HCT116 (cell line): ENCODE data around the gene KRCC1. TPM values are rescaled to one million over a fixed set of nuclear protein-coding genes. Genes with fewer than 3 reads are reported as not detected.

Experiments used
- ATAC-seq: fragments of 200-7000 bp; cut with Tn5 transposase; 2 replicates; pipeline ENCODE4 v1.9.1; 2020; ENCODE audit warnings: mild to moderate bottlenecking, moderate library complexity
- BruUV-seq: library from RNA; stranded (reverse); fragments of 400-500 nt; replicated peaks from 2 replicates; lab custom pipeline; 2021; lab: Mats Ljungman, UMichigan
- CTCF ChIA-PET: fragments of 300-600 bp; sonication (Branson Sonifier 250); formaldehyde crosslinking; loops from one replicate; lab custom pipeline; 2021; ENCODE audit warnings: antibody characterized with exemption; lab: Charles Lee
- POLR2A ChIA-PET: fragments of 300-600, 350-600 bp; sonication (Branson Sonifier 250); formaldehyde crosslinking; loops from one replicate; lab custom pipeline; 2021; ENCODE audit warnings: antibody characterized with exemption; lab: Charles Lee
- RAD21 ChIA-PET, 2 experiments: fragments of 300-600 bp; sonication (Branson Sonifier 250); formaldehyde crosslinking; loops; one replicate each; lab custom pipeline; 2023; ENCODE audit warnings: low total read pairs in 2 of 2; ENCODE audit not compliant: uncharacterized antibody in 2 of 2, unreplicated experiment in 2 of 2, low non-redundant PET in 1 of 2; lab: Charles Lee
- DNase-seq: peaks from one replicate; pipeline ENCODE4 v3.0.0-alpha.2; 2010; ENCODE audit warnings: low read depth, low spot score
- H2AFZ ChIP-seq: fragments of 200-600 bp; shearing (Covaris generic), sonication (generic); 2 replicates; pipeline ENCODE4 v1.6.1; 2017; ENCODE audit warnings: low read depth, mixed run types, mixed read lengths, antibody characterized with exemption, low read length; ENCODE audit not compliant: poor library complexity, severe bottlenecking
- H3K27ac ChIP-seq: 2 replicates; pipeline ENCODE4 v1.5.1; 2012; ENCODE audit warnings: low read depth, low read length
- H3K27me3 ChIP-seq: fragments of 200-600 bp; sonication (generic); 2 replicates; pipeline ENCODE4 v1.6.1; 2016; ENCODE audit warnings: mixed run types, low read length, mixed read lengths; ENCODE audit not compliant: insufficient read depth
- H3K36me3 ChIP-seq, 2 experiments: fragments of 200-500 bp in 1 of 2; fragments of 200-600 bp in 1 of 2; sonication (Bioruptor generic) in 1 of 2; sonication (generic) in 1 of 2; 2 replicates each; pipeline versions ENCODE4 v1.5.1 to v1.6.1; 2014 to 2016; ENCODE audit warnings: low read length in 2 of 2, inconsistent platforms in 1 of 2, mixed read lengths in 1 of 2, mixed run types in 1 of 2; ENCODE audit not compliant: insufficient read depth in 2 of 2, control insufficient read depth in 1 of 2
- H3K4me1 ChIP-seq, 2 experiments: fragments of 200-600 bp in 1 of 2; sonication (generic) in 1 of 2; 2 replicates each; pipeline versions ENCODE4 v1.5.1 to v1.6.1; 2012 to 2017; ENCODE audit warnings: low read length in 2 of 2, inconsistent platforms in 1 of 2, mild to moderate bottlenecking in 1 of 2, mixed read lengths in 1 of 2, mixed run types in 1 of 2, moderate library complexity in 1 of 2; ENCODE audit not compliant: insufficient read depth in 2 of 2, control insufficient read depth in 1 of 2
- H3K4me2 ChIP-seq: fragments of 200-600 bp; sonication (generic); 2 replicates; pipeline ENCODE4 v1.6.1; 2017; ENCODE audit warnings: mixed run types, low read length, mixed read lengths
- H3K4me3 ChIP-seq, 2 experiments: fragments of 200-600 bp in 1 of 2; sonication (generic) in 1 of 2; replicated peaks in 1 of 2; 2 replicates each; pipeline ENCODE4 v1.5.1; 2011 to 2016; ENCODE audit warnings: low read length in 2 of 2, control low read depth in 1 of 2, low read depth in 1 of 2, mild to moderate bottlenecking in 1 of 2, mixed read lengths in 1 of 2, mixed run types in 1 of 2
- H3K79me2 ChIP-seq: fragments of 200-600 bp; sonication (generic); 2 replicates; pipeline ENCODE4 v1.6.1; 2017; ENCODE audit warnings: mild to moderate bottlenecking, mixed run types, low read length, moderate library complexity, mixed read lengths; ENCODE audit not compliant: insufficient read depth
- H3K9ac ChIP-seq: fragments of 200-600 bp; sonication (generic); 2 replicates; pipeline ENCODE4 v1.6.1; 2016; ENCODE audit warnings: low read length, mixed read lengths
- H3K9me2 ChIP-seq: fragments of 200-600 bp; sonication (generic), shearing (Covaris generic); 2 replicates; pipeline ENCODE4 v1.6.1; 2017; ENCODE audit warnings: mixed run types, mild to moderate bottlenecking, moderate library complexity; ENCODE audit not compliant: insufficient read depth
- H3K9me3 ChIP-seq, 2 experiments: fragments of 200-500 bp in 1 of 2; fragments of 200-600 bp in 1 of 2; sonication (Bioruptor generic) in 1 of 2; sonication (generic) in 1 of 2; 2 replicates each; pipeline ENCODE4 v1.6.1; 2014 to 2017; ENCODE audit warnings: low read length in 2 of 2, mixed read lengths in 2 of 2, inconsistent platforms in 1 of 2, low read depth in 1 of 2, mild to moderate bottlenecking in 1 of 2, mixed run types in 1 of 2, moderate library complexity in 1 of 2; ENCODE audit not compliant: control insufficient read depth in 1 of 2, insufficient read depth in 1 of 2
- H4K20me1 ChIP-seq: fragments of 200-600 bp; sonication (generic), shearing (Covaris generic); 2 replicates; pipeline ENCODE4 v1.6.1; 2017; ENCODE audit warnings: mixed run types, mild to moderate bottlenecking, moderate library complexity; ENCODE audit not compliant: insufficient read depth
- CTCF ChIP-seq, 3 experiments: fragments of 200-600 bp in 1 of 3; sonication (generic) in 1 of 3; IDR thresholded peaks in 2 of 3; conservative IDR thresholded peaks in 1 of 3; 2 replicates each; pipeline ENCODE4 v1.5.1; 2012 to 2017; ENCODE audit warnings: low read depth in 2 of 3, low read length in 2 of 3, antibody characterized with exemption in 1 of 3, borderline replicate concordance in 1 of 3, control low read depth in 1 of 3, mild to moderate bottlenecking in 1 of 3, mixed read lengths in 1 of 3, mixed run types in 1 of 3, moderate library complexity in 1 of 3; ENCODE audit not compliant: insufficient read depth in 1 of 3
- EGR1 ChIP-seq: IDR thresholded peaks from 2 replicates; pipeline ENCODE4 v1.6.1; 2012; ENCODE audit warnings: low read depth
- ELF1 ChIP-seq: IDR thresholded peaks from 2 replicates; pipeline ENCODE4 v1.6.1; 2012; ENCODE audit warnings: low read depth, borderline replicate concordance
- EZH2phosphoT487 ChIP-seq: fragments of 200-600 bp; IDR thresholded peaks from 2 replicates; pipeline ENCODE4 v1.6.1; 2018; ENCODE audit warnings: antibody characterized with exemption, borderline replicate concordance
- POLR2AphosphoS5 ChIP-seq: IDR thresholded peaks from 2 replicates; pipeline ENCODE4 v1.6.1; 2011; ENCODE audit warnings: mild to moderate bottlenecking, low read depth, low read length, moderate library complexity
- TCF7L2 ChIP-seq: IDR thresholded peaks from 2 replicates; pipeline ENCODE4 v1.7.0; 2011; ENCODE audit warnings: borderline replicate concordance, inconsistent platforms; ENCODE audit not compliant: insufficient read depth, insufficient read length; ENCODE audit errors: extremely low read depth
- ZFX ChIP-seq: fragments of 450-650 bp; IDR thresholded peaks from 2 replicates; pipeline ENCODE4 v1.6.1; 2017
- intact Hi-C: fragments of 100-400 bp; cut with micrococcal nuclease; formaldehyde crosslinking; loops from 2 replicates; pipeline ENCODE4 v1.10.0; 2022
- total RNA-seq: library from RNA; stranded (reverse); gene quantifications from one replicate; pipeline ENCODE4 v1.2.1, GENCODE V29; 2021; ENCODE audit not compliant: unreplicated experiment

The KRCC1 gene
- total RNA-seq, 1 experiment from 2014 or later, result 5.8 TPM

- ChIA-PET POLR2A (no interaction called here), RAD21 (no interaction called here), CTCF (no interaction called here)
- BruUV-seq, result no TSS peak
- intact Hi-C loops, result no loop called here
- Histone ChIP-seq H3K79me2 (no peaks in the 10 kb centered on the region), H3K9me3 (no peaks in the 10 kb centered on the region), H4K20me1 (no peaks in the 10 kb centered on the region), H3K27me3 (no peaks in the 10 kb centered on the region), H3K4me1 (no peaks in the 10 kb centered on the region), H3K4me2 (no peak overlapping the region), H3K9me2 (no peaks in the 10 kb centered on the region), H3K36me3 (no peaks in the 10 kb centered on the region), H3K9ac (no peak overlapping the region), H3K27ac (no peak overlapping the region), H3K4me3 (no peak overlapping the region), H2AFZ (no peak overlapping the region)
- no peak for DNase-seq
- no peak for TF ChIP-seq POLR2AphosphoS5
- TF ChIP-seq ELF1, result no peak
- no peak for TF ChIP-seq TCF7L2
- ATAC-seq, result no peak
Measured at GRCh38 chr2:88091943-88092342, 36.4 kb upstream of the KRCC1 start.

DNA sequence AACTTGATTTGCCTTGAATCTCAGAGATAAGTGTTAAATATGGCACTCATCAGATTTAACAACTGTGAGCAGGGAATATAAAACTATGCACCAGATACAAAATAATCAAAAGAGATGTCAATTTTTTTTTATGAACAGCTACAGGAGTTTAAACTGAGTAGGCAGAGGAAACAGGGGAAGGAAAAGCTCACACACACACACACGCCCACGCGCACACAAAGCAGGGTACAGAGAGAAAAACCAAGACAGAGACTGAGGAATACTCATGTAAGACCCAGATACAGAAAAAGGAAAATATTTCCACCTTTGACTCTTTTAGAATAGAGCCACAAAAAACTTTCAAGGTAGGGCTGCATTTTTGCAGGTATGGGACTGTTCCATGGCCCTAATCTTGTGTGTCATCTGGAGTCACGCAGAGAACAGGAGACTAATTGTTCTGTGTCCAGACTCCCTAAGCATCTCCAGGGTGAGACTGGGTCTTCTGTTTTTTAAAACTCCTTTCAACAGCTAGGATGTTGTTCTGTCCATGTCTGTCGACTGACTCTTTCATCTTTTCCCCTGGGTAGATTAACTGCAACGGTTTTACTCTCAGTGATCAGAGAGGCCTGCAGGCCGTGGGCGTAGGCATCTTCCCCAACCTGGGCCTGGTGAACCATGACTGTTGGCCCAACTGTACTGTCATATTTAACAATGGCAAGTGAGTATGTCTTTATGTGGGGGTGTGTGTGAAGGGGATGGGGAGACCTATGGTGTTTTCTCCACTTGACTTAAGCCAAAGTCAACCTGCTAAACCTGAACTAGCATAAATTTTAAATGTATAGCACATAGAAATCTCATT, 35.1 kb upstream of the KRCC1 start:
- ChIA-PET CTCF (no interaction called here), POLR2A (no interaction called here), RAD21 (no interaction called here)
- H3K27ac ChIP-seq, result no peak overlapping the region
- no peak overlapping the region for H3K9ac ChIP-seq
- no peak for DNase-seq
- no peak for ATAC-seq
- TF ChIP-seq TCF7L2, result no peak
- no peak for TF ChIP-seq EGR1
- TF ChIP-seq ZFX, result no peak
- no peak for TF ChIP-seq CTCF (IDR thresholded peaks at IDR 0.05 in 2 of 3, conservative IDR thresholded peaks at IDR 0.05 in 1 of 3; ENCODE audit: borderline replicate concordance in 1 of 3, insufficient read depth in 1 of 3, low read depth in 2 of 3, low read length in 2 of 3)
- no peak for TF ChIP-seq ELF1
- no peak for TF ChIP-seq EZH2phosphoT487
- intact Hi-C loops, result no loop called here
- no peaks in the 10 kb centered on the region for H3K9me3 ChIP-seq
- H3K79me2 ChIP-seq, result no peaks in the 10 kb centered on the region
- H3K4me2 ChIP-seq, result no peak overlapping the region
- BruUV-seq, result no TSS peak
- peaks cover 0 to 3% of the 10 kb centered on the region in 2 experiments; a peak in 1 of 4 replicates for H3K4me1 ChIP-seq
- H3K4me3 ChIP-seq, result no peak overlapping the region
- H3K9me2 ChIP-seq, result no peaks in the 10 kb centered on the region
- H3K27me3 ChIP-seq, result no peaks in the 10 kb centered on the region
- H3K36me3 ChIP-seq, result no peaks in the 10 kb centered on the region
- no peak overlapping the region for H2AFZ ChIP-seq
- H4K20me1 ChIP-seq, result no peaks in the 10 kb centered on the region
